Stimulated activated CD4-positive, alpha-beta T cell treated with anti-CD3 and anti-CD28 coated beads, Interleukin-1b, Interleukin-23, amount 100 ng/mL, for 4 hours (primary cell): ENCODE data around the gene CLIC4.
"Not testable (repeated sequence)": the region's sequence is repeated elsewhere in the genome, so short reads cannot be mapped to it uniquely, and the experiment has no call there.

ENCODE experiments used
- DNase-seq, 2 donors: peaks; one replicate each; pipeline ENCODE4 v3.0.0-alpha.2; 2020; ENCODE audit warnings: low read depth in 2 of 2

CLIC4 gene

DNA sequence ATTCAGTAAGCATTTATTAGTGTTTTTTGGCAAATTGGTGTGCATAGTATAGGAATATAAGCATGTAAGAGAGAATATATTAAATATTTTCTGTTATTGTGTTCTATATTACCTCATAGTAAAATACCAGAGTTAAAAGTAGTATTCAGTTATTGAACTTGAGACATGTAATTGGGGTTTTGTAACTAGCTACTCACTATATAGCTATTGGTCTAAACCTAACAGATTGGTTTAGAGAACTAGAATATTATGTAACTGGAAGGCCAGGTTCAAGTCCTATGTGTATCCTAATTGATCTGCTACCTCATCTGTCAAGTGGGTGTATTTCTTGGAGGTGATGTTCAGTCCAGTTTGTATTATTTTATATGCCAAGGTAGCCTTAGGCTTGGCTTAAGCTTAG lies 26.3 kb downstream of the CLIC4 start:
- no peak for DNase-seq

DNA sequence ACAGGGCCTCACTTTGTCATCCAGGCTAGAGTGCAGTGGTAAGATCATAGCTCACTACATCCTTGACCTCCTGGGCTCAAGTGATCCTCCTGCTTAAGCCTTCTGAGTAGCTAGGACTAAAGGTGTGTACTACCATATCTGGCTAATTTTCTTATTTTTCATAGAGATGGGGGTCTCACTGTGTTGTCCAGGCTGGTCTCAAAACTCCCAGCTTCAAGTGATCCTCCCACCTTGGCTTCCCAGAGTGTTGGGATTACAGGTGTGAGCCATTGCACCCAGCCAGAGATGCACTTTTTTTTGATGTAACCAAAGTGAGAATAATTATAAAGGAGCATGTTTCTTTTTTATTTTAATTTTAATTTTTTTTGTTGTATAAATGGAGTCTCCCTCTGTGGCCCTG lies 28.4 kb downstream of the CLIC4 start:
- DNase-seq: no peak

GRCh38 chr1:24775348-24775747 lies 30.1 kb downstream of the CLIC4 start:
- no peak for DNase-seq

DNA sequence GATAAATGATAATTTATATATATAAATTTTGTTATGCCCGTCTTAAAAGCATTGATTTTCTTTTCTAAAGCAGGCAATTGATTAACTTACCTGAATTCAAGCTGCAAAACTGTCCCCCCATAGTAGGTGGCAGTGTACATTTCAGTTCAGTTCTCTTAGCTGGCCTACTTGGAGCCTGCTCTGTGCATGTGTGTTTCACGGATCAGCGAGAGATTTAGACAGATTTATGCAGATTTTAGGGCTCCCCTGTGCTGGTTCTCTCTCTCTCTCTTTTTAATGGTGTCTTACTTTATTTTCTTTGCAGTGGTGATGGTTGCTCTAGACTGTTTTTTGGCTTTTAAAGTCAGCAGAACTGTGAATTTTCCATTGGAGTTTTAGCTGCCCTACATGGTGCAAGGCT lies 30.7 kb downstream of the CLIC4 start:
- DNase-seq: no peak

DNA sequence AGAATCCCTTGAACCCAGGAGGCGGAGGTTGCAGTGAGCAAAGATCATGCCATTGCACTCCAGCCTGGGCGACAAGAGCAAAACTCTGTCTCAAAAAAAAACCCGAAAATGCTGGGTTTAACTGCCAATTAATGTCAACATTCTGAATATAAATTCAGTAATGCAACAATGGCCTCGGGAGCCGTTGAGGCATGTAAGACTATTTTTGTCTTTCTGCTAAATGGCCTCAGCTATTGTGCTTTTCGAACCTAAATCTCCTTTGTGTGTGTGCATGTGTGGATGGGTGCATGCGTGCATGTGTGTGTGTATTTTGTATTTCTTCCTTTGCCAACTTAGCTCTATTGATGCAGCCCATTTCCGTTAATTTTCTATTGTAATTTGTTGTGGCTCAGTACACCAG lies 31.6 kb downstream of the CLIC4 start:
- DNase-seq: no peak

- DNase-seq: no peak
Measured at GRCh38 chr1:24778141-24778540, 32.9 kb downstream of the CLIC4 start.

GRCh38 chr1:24779199-24779598 lies 34.0 kb downstream of the CLIC4 start:
- DNase-seq: not testable (repeated sequence)

DNA sequence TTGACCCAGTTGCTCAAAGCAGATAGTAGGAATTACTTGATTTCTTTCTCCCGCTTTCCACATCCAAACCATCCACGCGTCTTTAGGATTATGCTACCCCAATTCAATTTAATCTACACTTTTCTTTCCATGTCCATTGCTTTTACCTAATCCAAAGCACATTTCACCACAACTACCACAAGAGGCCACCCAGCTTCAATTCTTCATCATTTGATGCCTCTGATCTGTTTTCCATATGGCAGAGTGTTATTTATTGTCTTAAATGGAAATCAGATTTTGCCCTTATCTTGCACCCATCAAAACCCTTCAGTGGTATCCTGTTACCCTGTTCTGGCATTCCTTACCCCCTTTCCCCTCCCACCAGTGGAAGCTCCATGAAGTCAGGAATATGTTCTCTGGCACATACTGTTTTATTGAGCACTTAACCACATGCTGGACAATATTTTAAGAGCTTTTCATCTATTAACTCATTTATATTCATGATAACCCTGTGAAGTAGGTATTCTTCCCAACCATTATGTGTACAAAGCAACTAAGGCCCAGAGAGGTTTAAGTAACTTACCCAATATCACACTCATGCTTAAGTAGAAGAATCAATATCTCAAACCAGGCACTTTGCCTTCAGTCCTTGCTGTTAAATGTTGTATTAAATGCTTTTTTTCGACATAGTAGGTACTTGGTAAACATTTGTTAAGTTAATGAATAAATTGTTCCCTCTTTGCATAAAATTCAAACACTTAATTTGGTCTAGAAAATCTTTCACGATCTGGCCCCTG lies 34.6 kb downstream of the CLIC4 start:
- no peak for DNase-seq

- not testable (repeated sequence) for DNase-seq
Measured at GRCh38 chr1:24780626-24781025, 35.4 kb downstream of the CLIC4 start.

DNA sequence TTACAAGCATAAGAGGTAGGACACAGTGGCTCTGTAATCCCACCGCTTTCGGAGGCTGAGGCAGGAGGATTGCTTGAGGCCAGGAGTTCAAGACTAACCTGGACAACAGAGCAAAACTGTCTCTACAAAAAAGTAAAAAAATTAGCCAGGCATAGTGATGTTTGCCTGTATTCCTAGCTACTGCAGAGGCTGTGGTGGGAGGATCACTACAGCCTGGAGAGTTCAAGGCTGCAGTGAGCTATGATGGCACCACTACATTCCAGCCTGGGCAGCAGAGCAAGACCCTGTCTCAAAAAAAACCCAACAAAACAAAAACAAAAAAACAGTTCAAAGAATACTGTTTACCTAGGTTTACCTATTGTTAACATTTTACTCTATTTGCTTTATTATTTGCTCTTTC lies 37.4 kb downstream of the CLIC4 start:
- DNase-seq: no peak

- no peak for DNase-seq
Measured at GRCh38 chr1:24783713-24784112, 38.5 kb downstream of the CLIC4 start.

GRCh38 chr1:24786191-24786590 lies 40.9 kb downstream of the CLIC4 start:
- no peak for DNase-seq

DNA sequence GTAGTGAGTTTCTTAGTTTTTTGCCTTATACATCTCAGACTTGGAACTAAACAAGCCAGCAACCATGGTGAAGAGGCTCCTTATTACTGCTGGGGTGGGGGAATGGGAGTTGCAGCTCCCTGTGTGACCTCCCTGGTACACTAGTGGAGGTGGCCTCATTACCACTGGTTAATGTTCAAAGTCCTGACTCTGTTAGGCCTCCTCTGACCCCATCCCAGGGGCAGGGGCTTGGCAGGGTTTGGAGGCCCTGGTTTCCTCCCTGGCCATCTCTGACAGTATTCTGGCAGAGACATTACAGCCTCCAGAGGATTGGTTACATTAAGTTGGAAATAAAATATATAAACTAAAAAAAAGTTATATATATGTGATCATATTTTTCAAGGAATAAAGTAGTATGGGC lies 45.2 kb downstream of the CLIC4 start:
- no peak for DNase-seq

DNA sequence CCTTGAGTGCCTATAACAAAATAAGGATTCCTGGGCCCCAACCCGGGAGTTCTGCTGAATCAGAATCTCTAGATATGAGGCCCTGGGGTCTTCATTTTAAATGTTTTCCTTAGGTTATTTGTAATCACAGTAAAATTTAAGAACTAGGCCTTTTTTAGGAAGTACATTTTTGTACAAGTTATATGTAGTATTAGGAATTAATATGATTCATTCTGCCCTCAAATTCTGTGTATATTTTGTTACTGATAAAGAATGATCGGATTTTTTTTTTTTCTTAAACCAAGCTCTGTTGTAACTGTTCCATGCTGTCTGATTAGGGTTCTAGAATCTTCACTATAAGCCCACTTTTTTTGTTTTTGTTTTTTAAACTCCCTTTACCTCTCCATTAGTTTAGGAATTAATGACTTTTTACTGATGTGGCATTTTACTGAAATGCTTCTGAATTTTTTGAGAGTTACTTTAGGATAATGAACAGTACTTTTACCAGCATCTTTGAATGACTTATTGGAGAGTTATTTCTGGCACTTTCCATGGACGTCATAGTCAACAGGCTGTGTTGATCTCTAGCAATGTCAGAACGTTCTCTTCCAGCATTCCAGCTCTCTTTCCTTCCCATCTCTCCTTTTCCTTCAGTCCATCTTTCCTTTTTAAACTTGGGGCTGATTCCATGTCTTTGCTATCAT lies 48.3 kb downstream of the CLIC4 start:
- no peak for DNase-seq

DNA sequence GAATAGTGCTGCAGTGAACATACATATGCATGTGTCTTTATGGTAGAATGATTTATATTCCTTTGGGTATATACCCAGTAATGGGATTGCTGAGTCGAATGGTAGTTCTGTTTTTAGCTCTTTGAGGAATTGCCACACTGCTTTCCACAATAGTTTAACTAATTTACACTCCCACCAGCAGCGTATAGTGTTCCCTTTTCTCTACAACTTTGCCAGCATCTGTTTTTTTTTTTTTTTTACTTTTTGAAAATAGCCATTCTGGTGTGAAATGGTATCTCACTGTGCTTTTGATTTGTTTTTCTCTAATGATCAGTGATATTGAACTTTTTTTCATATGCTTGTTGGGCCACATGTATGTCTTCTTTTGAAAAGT lies 48.9 kb downstream of the CLIC4 start:
- not testable (repeated sequence) for DNase-seq

DNA sequence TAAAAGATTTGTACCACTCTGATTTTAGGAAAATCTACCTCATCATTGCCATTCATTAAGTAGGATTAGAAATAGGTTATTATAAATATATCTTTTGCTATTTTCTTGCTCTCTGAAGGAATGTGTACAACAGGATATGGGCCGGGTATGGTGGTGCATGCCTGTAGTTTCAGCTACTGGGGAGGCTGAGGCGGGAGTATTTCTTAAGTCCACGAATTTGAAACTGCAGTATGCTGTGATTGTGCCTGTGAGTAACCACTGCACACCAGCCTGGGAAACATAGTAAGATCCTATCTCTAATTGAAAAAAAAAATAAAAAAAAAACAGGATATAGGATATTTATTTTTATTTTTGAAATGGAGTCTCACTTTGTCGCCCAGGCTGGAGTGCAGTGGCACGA lies 50.0 kb downstream of the CLIC4 start:
- DNase-seq: no peak

DNA sequence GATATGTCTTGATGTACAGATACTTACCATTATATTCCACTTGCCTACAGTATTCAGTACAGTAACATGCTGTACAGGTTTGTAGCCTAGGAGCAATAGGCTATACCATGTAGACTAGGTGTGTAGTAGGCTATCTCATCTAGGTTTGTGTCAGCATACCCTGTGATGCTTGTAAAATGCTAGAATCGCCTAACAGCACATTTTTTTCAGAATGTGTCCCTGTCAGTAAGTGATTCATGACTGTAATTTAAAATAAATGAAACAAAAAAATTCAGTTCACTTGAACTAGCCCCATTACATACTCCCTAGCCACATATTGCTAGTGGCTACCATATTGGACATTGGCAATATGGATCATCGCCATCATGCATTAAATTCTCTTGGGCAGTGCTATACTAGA lies 51.3 kb downstream of the CLIC4 start:
- no peak for DNase-seq

- DNase-seq: not testable (repeated sequence)
Measured at GRCh38 chr1:24799242-24799641, 54.0 kb downstream of the CLIC4 start.

DNA sequence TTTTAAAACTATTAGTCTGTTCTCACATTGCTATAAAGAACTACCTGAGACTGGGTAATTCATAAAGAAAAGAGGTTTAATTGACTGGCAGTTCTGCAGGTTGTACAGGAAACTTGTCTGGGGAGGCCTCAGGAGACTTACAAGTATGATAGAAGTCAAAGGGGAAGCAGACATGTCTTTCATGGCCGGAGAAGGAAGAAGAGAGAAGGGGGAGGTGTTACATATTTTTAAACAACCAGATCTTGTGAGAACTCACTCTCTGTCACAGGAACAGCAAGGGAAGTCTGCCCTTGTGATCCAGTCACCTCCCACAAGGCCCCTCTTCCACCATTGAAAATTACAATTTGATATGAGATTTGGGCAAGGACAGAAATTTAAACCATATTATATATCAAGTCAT lies 55.9 kb downstream of the CLIC4 start:
- no peak for DNase-seq

- DNase-seq: no peak
Measured at GRCh38 chr1:24803220-24803619, 58.0 kb downstream of the CLIC4 start.

DNA sequence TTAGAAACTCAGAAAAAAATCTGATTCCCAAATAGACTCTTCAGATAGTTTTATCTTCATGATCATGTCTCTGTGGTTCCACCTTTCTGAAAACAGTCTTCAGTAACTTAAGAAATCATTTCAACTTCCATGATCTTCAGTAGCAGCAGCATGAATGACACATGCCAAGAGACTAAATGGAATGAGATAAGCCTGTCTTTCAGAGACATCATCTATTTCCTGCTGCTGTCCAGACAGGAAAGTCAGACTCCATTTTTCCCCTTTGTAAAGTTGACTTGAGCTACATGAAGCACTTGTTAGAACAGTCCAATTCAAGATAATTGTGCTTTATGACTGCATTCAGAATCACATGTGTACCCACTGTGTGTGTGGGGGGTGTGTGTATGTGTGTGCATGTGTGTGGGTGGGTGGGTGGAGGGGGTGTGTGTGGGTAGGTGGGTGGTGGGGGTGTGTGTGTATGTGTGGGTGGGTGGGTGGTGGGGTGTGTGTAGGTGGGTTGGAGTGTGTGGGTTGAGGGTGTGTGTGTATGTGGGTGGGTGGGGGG lies 58.8 kb downstream of the CLIC4 start:
- DNase-seq: no peak

- DNase-seq: no peak
Measured at GRCh38 chr1:24805534-24806301, 60.5 kb downstream of the CLIC4 start.

- no peak for DNase-seq
Measured at GRCh38 chr1:24806588-24806987, 61.3 kb downstream of the CLIC4 start.
